Ishikawa (cell line): ENCODE measurements around the gene MRPL40.

Experiments
- CEBPB ChIP-seq: IDR thresholded peaks from 2 replicates; pipeline ENCODE4 v1.6.1; 2012
- CREB1 ChIP-seq: IDR thresholded peaks from 2 replicates; pipeline ENCODE4 v1.6.1; 2012; ENCODE audit warnings: low read depth
- EGR1 ChIP-seq: IDR thresholded peaks from 2 replicates; pipeline ENCODE4 v1.6.1; 2012
- EP300 ChIP-seq: IDR thresholded peaks from 2 replicates; pipeline ENCODE4 v1.6.1; 2012; ENCODE audit warnings: borderline replicate concordance
- FOXM1 ChIP-seq: IDR thresholded peaks from 2 replicates; pipeline ENCODE4 v1.6.1; 2012; ENCODE audit warnings: low read depth, borderline replicate concordance
- NFIC ChIP-seq: IDR thresholded peaks from 2 replicates; pipeline ENCODE4 v1.6.1; 2012
- RAD21 ChIP-seq: IDR thresholded peaks from 2 replicates; pipeline ENCODE4 v1.6.1; 2012; ENCODE audit warnings: low read depth
- TAF1 ChIP-seq: IDR thresholded peaks from 2 replicates; pipeline ENCODE4 v1.6.1; 2012; ENCODE audit warnings: low read depth, mild to moderate bottlenecking
- TCF12 ChIP-seq: IDR thresholded peaks from 2 replicates; pipeline ENCODE4 v1.6.1; 2012; ENCODE audit warnings: low read depth
- TEAD4 ChIP-seq: IDR thresholded peaks from 2 replicates; pipeline ENCODE4 v1.6.1; 2012
- YY1 ChIP-seq: IDR thresholded peaks from 2 replicates; pipeline ENCODE4 v1.6.1; 2012; ENCODE audit warnings: low read depth
- ZBTB7A ChIP-seq: IDR thresholded peaks from 2 replicates; pipeline ENCODE4 v1.6.1; 2012; ENCODE audit warnings: low read depth
- TF ChIP-seq, protein P1 (sequence below): IDR thresholded peaks from 2 replicates; pipeline ENCODE4 v1.6.1; 2012
- TF ChIP-seq, protein P2 (sequence below): IDR thresholded peaks from 2 replicates; pipeline ENCODE4 v1.6.1; 2012; ENCODE audit warnings: low read depth, mild to moderate bottlenecking
- TF ChIP-seq, protein P3 (sequence below): IDR thresholded peaks from 2 replicates; pipeline ENCODE4 v1.6.1; 2012

Gene MRPL40

DNA sequence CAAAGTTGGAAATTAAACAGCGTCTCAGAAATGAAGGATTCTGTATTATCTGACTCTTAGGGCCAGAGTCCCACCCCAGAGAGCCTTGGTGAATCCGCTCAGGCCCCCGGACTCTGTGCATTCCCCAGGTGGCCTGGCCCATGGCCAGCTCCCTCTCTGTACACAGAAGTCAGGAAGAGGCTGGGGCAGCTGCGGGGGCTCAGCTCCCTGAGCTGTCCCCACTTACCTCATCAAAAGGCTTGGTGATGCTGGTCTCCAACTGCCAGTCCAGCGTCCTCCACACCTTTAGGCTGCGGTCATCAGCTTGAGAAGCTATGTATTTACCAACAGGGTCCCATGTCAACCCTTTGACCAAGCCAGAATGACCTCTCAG lies 35.8 kb upstream of the MRPL40 start:
- TF ChIP-seq, protein P1, sequence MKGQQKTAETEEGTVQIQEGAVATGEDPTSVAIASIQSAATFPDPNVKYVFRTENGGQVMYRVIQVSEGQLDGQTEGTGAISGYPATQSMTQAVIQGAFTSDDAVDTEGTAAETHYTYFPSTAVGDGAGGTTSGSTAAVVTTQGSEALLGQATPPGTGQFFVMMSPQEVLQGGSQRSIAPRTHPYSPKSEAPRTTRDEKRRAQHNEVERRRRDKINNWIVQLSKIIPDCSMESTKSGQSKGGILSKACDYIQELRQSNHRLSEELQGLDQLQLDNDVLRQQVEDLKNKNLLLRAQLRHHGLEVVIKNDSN, result no peak
- no peak for TF ChIP-seq RAD21
- TF ChIP-seq TCF12, result no peak
- no peak for TF ChIP-seq YY1
- no peak for TF ChIP-seq TAF1
- no peak for TF ChIP-seq CEBPB
- no peak for TF ChIP-seq ZBTB7A
- TF ChIP-seq NFIC, result no peak
- TF ChIP-seq, protein P2, sequence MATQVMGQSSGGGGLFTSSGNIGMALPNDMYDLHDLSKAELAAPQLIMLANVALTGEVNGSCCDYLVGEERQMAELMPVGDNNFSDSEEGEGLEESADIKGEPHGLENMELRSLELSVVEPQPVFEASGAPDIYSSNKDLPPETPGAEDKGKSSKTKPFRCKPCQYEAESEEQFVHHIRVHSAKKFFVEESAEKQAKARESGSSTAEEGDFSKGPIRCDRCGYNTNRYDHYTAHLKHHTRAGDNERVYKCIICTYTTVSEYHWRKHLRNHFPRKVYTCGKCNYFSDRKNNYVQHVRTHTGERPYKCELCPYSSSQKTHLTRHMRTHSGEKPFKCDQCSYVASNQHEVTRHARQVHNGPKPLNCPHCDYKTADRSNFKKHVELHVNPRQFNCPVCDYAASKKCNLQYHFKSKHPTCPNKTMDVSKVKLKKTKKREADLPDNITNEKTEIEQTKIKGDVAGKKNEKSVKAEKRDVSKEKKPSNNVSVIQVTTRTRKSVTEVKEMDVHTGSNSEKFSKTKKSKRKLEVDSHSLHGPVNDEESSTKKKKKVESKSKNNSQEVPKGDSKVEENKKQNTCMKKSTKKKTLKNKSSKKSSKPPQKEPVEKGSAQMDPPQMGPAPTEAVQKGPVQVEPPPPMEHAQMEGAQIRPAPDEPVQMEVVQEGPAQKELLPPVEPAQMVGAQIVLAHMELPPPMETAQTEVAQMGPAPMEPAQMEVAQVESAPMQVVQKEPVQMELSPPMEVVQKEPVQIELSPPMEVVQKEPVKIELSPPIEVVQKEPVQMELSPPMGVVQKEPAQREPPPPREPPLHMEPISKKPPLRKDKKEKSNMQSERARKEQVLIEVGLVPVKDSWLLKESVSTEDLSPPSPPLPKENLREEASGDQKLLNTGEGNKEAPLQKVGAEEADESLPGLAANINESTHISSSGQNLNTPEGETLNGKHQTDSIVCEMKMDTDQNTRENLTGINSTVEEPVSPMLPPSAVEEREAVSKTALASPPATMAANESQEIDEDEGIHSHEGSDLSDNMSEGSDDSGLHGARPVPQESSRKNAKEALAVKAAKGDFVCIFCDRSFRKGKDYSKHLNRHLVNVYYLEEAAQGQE, result no peak

DNA sequence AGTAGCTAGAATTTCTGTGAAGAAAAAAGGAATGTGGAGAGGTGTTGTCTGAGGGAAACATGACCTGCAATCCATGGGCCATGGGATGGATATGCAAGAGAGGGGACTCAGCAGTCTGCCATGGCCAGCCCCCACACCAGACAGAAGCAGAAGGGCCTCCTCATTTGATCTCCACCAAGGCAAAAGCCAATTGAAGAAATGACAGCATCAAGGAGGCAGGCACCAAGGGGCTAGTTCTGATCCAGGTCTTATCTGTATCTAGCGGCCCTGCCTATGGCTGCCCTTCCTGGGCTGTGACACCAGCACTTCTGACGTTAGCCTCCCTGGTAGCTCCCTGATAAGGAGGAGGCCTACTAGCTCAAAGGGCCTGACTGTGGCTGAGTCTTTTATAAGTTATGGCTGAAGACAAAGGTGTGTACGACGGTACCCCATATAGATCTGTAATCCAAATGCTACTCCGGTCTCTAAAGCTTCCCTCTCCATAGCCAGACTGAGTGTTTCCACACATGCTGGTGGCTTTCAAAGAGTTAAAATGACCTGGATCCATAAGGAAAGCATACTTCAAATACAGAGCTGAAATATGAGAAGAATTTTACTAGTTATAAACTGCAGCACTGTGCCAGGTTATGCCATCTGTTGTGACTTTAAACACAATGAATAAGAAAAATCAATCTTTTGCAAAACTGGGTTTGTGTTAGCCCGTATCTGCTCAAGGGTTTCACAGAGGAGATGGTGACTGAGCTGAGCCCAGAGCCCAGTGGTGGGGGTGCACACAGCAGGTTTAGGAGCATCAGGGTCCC lies 35.2 kb upstream of the MRPL40 start:
- TF ChIP-seq ZBTB7A (no peak), CEBPB (no peak), EP300 (no peak), EGR1 (no peak), TAF1 (no peak), TCF12 (no peak), RAD21 (no peak), YY1 (no peak), TEAD4 (no peak), NFIC (no peak), FOXM1 (no peak), CREB1 (no peak)
- TF ChIP-seq, protein P3, sequence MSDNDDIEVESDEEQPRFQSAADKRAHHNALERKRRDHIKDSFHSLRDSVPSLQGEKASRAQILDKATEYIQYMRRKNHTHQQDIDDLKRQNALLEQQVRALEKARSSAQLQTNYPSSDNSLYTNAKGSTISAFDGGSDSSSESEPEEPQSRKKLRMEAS, result no peak
- TF ChIP-seq, protein P1, result no peak
- TF ChIP-seq, protein P2, result no peak

DNA sequence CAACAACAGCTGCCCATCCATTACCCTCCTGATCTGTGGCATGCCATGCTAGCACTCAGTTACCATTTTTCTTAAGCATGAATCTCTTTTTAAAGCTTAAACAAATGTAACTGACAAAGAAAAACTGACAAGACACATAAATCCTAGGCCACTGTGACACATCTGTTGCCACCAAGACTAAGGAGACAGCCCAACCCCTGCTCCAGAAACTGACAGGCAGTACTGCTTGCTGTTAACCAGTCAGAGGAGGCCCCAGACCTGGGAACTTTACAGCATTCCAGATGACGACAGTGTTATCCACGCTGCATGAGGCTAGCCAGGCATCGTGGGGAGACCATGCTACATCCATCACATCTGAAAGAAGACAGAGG lies 34.6 kb upstream of the MRPL40 start:
- TF ChIP-seq TEAD4, result no peak
- TF ChIP-seq, protein P2, result no peak
- no peak for TF ChIP-seq CREB1
- no peak for TF ChIP-seq CEBPB
- TF ChIP-seq, protein P1, result no peak
- no peak for TF ChIP-seq ZBTB7A
- no peak for TF ChIP-seq FOXM1
- TF ChIP-seq TCF12, result no peak
- no peak for TF ChIP-seq YY1

DNA sequence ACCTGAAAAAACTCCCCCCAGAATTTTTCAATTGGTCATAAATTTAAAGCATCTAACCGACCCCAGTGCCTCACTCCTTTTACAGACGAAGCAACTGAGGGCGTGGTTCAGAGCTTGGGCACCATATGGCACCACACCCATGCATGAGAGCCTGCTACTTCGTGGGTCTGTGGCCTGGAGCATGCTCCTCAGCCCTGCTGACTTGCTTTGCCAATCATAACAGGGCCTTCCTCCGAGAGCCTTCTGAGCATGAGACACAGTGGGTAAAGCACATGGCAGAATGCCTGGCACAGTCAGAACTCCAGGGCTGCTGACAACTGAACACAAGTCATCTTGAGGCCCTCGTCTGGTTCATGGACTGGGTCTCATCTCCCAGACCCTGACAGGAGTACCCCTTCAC lies 34.1 kb upstream of the MRPL40 start:
- TF ChIP-seq RAD21, result no peak
- no peak for TF ChIP-seq CEBPB
- TF ChIP-seq, protein P2, result no peak
- no peak for TF ChIP-seq YY1
- TF ChIP-seq, protein P1, result no peak
- TF ChIP-seq ZBTB7A, result no peak
- TF ChIP-seq TAF1, result no peak
- no peak for TF ChIP-seq NFIC
- TF ChIP-seq EGR1, result no peak
- TF ChIP-seq FOXM1, result no peak
